SK-N-SH (cell line): ENCODE data around the gene STIL. TPM values are rescaled to one million over a fixed set of nuclear protein-coding genes. Genes with fewer than 3 reads are reported as not detected.

Source experiments
- CTCF ChIA-PET: fragments of 300-600, 350-600 bp; formaldehyde crosslinking; extraction: SDS; loops from one replicate; lab custom pipeline; 2021; lab: Yijun Ruan, JAX
- POLR2A ChIA-PET: fragments of 350-600 bp; sonication (Branson Sonifier 250); formaldehyde crosslinking; extraction: SDS; loops from one replicate; lab custom pipeline; 2020; ENCODE audit warnings: antibody characterized with exemption, inconsistent platforms; lab: Yijun Ruan, JAX
- DNase-seq: peaks from one replicate; pipeline ENCODE4 v3.0.0; 2012
- H2AFZ ChIP-seq: fragments of 200-600 bp; sonication (generic); 2 replicates; pipeline ENCODE4 v1.8.1; 2016; ENCODE audit warnings: antibody characterized with exemption, mild to moderate bottlenecking, low read depth
- H3F3A ChIP-seq: fragments of 200-600 bp; sonication (generic); replicated peaks from 2 replicates; pipeline ENCODE3; 2016; ENCODE audit warnings: antibody characterized with exemption, mild to moderate bottlenecking; ENCODE audit not compliant: insufficient read depth
- H3K27ac ChIP-seq, 2 experiments: fragments of 200-500 bp in 1 of 2; fragments of 200-600 bp in 1 of 2; sonication (Bioruptor generic) in 1 of 2; sonication (generic), shearing (Covaris generic) in 1 of 2; 2 replicates each; pipeline versions ENCODE4 v1.5.1 to v1.6.1; 2014 to 2016; ENCODE audit warnings: low read depth in 2 of 2, inconsistent platforms in 1 of 2, low read length in 1 of 2, mild to moderate bottlenecking in 1 of 2, mixed read lengths in 1 of 2
- H3K27me3 ChIP-seq: fragments of 200-600 bp; sonication (generic), shearing (Covaris generic); 2 replicates; pipeline ENCODE4 v1.6.1; 2016; ENCODE audit warnings: mixed run types; ENCODE audit not compliant: insufficient read depth
- H3K36me3 ChIP-seq, 2 experiments: fragments of 200-500 bp in 1 of 2; fragments of 200-600 bp in 1 of 2; sonication (Bioruptor generic) in 1 of 2; sonication (generic) in 1 of 2; replicated peaks in 1 of 2; 2 replicates each; pipeline versions ENCODE3 to v1.5.1; 2014 to 2016; ENCODE audit warnings: low read length in 1 of 2, mild to moderate bottlenecking in 1 of 2; ENCODE audit not compliant: insufficient read depth in 2 of 2, control insufficient read depth in 1 of 2
- H3K4me1 ChIP-seq, 2 experiments: fragments of 200-500 bp in 1 of 2; fragments of 200-600 bp in 1 of 2; sonication (Bioruptor generic) in 1 of 2; sonication (generic), shearing (Covaris generic) in 1 of 2; 2 replicates each; pipeline versions ENCODE4 v1.5.1 to v1.6.1; 2014 to 2016; ENCODE audit warnings: low read depth in 1 of 2, low read length in 1 of 2, mixed run types in 1 of 2; ENCODE audit not compliant: insufficient read depth in 2 of 2, control insufficient read depth in 1 of 2
- H3K4me2 ChIP-seq: fragments of 200-600 bp; sonication (generic), shearing (Covaris generic); 2 replicates; pipeline ENCODE4 v1.6.1; 2017; ENCODE audit warnings: mixed run types
- H3K4me3 ChIP-seq, 2 experiments: fragments of 200-500 bp in 1 of 2; fragments of 200-600 bp in 1 of 2; sonication (Bioruptor generic) in 1 of 2; sonication (generic), shearing (Covaris generic) in 1 of 2; 2 replicates each; pipeline versions ENCODE4 v1.5.1 to v1.8.1; 2014 to 2016; ENCODE audit warnings: low read depth in 2 of 2, inconsistent platforms in 1 of 2, low read length in 1 of 2, mild to moderate bottlenecking in 1 of 2, mixed read lengths in 1 of 2, moderate library complexity in 1 of 2
- H3K79me2 ChIP-seq: fragments of 200-600 bp; sonication (generic); 2 replicates; pipeline ENCODE4 v1.8.1; 2017; ENCODE audit warnings: mild to moderate bottlenecking; ENCODE audit not compliant: insufficient read depth
- H3K9ac ChIP-seq: fragments of 200-600 bp; sonication (generic); 2 replicates; pipeline ENCODE4 v1.6.1; 2017; ENCODE audit warnings: mixed run types
- H3K9me2 ChIP-seq: fragments of 200-600 bp; sonication (generic); 2 replicates; pipeline ENCODE4 v1.6.1; 2017; ENCODE audit warnings: mixed run types
- H3K9me3 ChIP-seq: fragments of 200-600 bp; sonication (generic); 2 replicates; pipeline ENCODE4 v1.6.1; 2017; ENCODE audit warnings: mixed run types, mild to moderate bottlenecking, moderate library complexity
- H4K20me1 ChIP-seq: fragments of 200-600 bp; sonication (generic); 2 replicates; pipeline ENCODE4 v1.6.1; 2017; ENCODE audit warnings: mild to moderate bottlenecking, mixed run types; ENCODE audit not compliant: insufficient read depth
- CHD2 ChIP-seq: fragments of 150-350 bp; IDR thresholded peaks from 2 replicates; pipeline ENCODE4 v1.6.1; 2018; ENCODE audit warnings: low read length; ENCODE audit not compliant: partially characterized antibody
- ELF1 ChIP-seq: IDR thresholded peaks from 2 replicates; pipeline ENCODE4 v1.4.0; 2012
- FOSL2 ChIP-seq: IDR thresholded peaks from 2 replicates; pipeline ENCODE4 v1.4.0; 2012; ENCODE audit warnings: low read depth, mild to moderate bottlenecking, moderate library complexity, borderline replicate concordance
- FOXM1 ChIP-seq: IDR thresholded peaks from 2 replicates; pipeline ENCODE4 v1.4.0; 2012; ENCODE audit warnings: low read depth, mild to moderate bottlenecking
- GABPA ChIP-seq: IDR thresholded peaks from 2 replicates; pipeline ENCODE4 v1.4.0; 2012; ENCODE audit warnings: low read depth, mild to moderate bottlenecking
- GATA2 ChIP-seq: sonication (generic); formaldehyde crosslinking; IDR thresholded peaks from 2 replicates; pipeline ENCODE4 v1.5.0; 2020; ENCODE audit warnings: mild to moderate bottlenecking, missing genetic modification reagents
- JUND ChIP-seq: IDR thresholded peaks from 2 replicates; pipeline ENCODE4 v1.4.0; 2012
- MEF2A ChIP-seq: IDR thresholded peaks from 2 replicates; pipeline ENCODE4 v1.4.0; 2012; ENCODE audit warnings: low read depth, borderline replicate concordance
- NFIC ChIP-seq: IDR thresholded peaks from 2 replicates; pipeline ENCODE4 v1.4.0; 2012; ENCODE audit warnings: borderline replicate concordance
- NRF1 ChIP-seq: IDR thresholded peaks from 2 replicates; pipeline ENCODE4 v1.6.1; 2012; ENCODE audit warnings: low read depth, mild to moderate bottlenecking, low read length
- POLR2AphosphoS5 ChIP-seq: IDR thresholded peaks from 2 replicates; pipeline ENCODE4 v1.6.1; 2012; ENCODE audit warnings: low read depth, low read length
- RFX5 ChIP-seq: IDR thresholded peaks from 2 replicates; pipeline ENCODE4 v1.6.1; 2012; ENCODE audit warnings: mild to moderate bottlenecking, improper control_type of control experiment, low read length
- RXRA ChIP-seq: IDR thresholded peaks from 2 replicates; pipeline ENCODE4 v1.4.0; 2012; ENCODE audit warnings: low read depth, mild to moderate bottlenecking, borderline replicate concordance
- SIN3A ChIP-seq: IDR thresholded peaks from 2 replicates; pipeline ENCODE4 v1.6.1; 2012; ENCODE audit warnings: low read depth, mild to moderate bottlenecking, low read length, moderate library complexity, borderline replicate concordance
- TEAD4 ChIP-seq: IDR thresholded peaks from 2 replicates; pipeline ENCODE4 v1.4.0; 2012; ENCODE audit warnings: mild to moderate bottlenecking, borderline replicate concordance; ENCODE audit not compliant: insufficient read depth
- USF2 ChIP-seq: fragments of 150-350 bp; IDR thresholded peaks from 2 replicates; pipeline ENCODE4 v1.6.1; 2017; ENCODE audit warnings: antibody characterized with exemption, low read length, low read depth, borderline replicate concordance
- WGBS: methylation state at CpG from one replicate; pipeline ENCODE4 v1.1.6; 2017; ENCODE audit warnings: low lambda C conversion rate; 5-methylcytosine and 5-hydroxymethylcytosine counted together
- polyA plus RNA-seq, 3 experiments: library from polyadenylated mRNA; depleted of rRNA; stranded (reverse); fragments of >200 nt; gene quantifications; 2 replicates each; pipeline ENCODE4 v1.2.3, GENCODE V29; 2012
- TF ChIP-seq, protein P1 (sequence below): IDR thresholded peaks from 2 replicates; pipeline ENCODE4; 2012
- TF ChIP-seq, protein P2 (sequence below): IDR thresholded peaks from 2 replicates; pipeline ENCODE4 v1.6.1; 2012; ENCODE audit warnings: mild to moderate bottlenecking, low read depth, low read length, moderate library complexity

The STIL gene
- polyA plus RNA-seq, 1 of the 3 experiments (the other 2 are of a cell fraction) = 4.9 TPM

- TF ChIP-seq USF2 (no peak), GATA2 (CRISPR knock-in tag) (no peak)
- no peak overlapping the region for H3K4me3 ChIP-seq
- no peak for DNase-seq
- H3K27me3 ChIP-seq = peaks cover 4% of the 10 kb centered on the region; the same call in 1 of the 2 replicates
- H3K4me1 ChIP-seq = no peaks in the 10 kb centered on the region
- H3K4me2 ChIP-seq = no peak overlapping the region
- CTCF ChIA-PET = interaction anchor here (1.1 to 2.5 kb wide), 3 partner anchors 21 to 39 kb away, joined by 4 to 10 read pairs (median 6); no protein-coding TSS in a partner anchor
- no peaks in the 10 kb centered on the region for H3K79me2 ChIP-seq
- no peaks in the 10 kb centered on the region for H3F3A ChIP-seq
- no peak overlapping the region for H3K9ac ChIP-seq
- no peaks in the 10 kb centered on the region for H3K36me3 ChIP-seq
- H3K9me3 ChIP-seq = no peaks in the 10 kb centered on the region
- no peak overlapping the region for H2AFZ ChIP-seq
- H3K9me2 ChIP-seq = no peaks in the 10 kb centered on the region
- 59% methylated on average over 3 of the region's 3 CpGs for WGBS
- H3K27ac ChIP-seq = no peak overlapping the region
- POLR2A ChIA-PET = no interaction called here
- no peaks in the 10 kb centered on the region for H4K20me1 ChIP-seq
Observed at GRCh38 chr1:47214549-47214948, 99.4 kb downstream of the STIL start.

DNA sequence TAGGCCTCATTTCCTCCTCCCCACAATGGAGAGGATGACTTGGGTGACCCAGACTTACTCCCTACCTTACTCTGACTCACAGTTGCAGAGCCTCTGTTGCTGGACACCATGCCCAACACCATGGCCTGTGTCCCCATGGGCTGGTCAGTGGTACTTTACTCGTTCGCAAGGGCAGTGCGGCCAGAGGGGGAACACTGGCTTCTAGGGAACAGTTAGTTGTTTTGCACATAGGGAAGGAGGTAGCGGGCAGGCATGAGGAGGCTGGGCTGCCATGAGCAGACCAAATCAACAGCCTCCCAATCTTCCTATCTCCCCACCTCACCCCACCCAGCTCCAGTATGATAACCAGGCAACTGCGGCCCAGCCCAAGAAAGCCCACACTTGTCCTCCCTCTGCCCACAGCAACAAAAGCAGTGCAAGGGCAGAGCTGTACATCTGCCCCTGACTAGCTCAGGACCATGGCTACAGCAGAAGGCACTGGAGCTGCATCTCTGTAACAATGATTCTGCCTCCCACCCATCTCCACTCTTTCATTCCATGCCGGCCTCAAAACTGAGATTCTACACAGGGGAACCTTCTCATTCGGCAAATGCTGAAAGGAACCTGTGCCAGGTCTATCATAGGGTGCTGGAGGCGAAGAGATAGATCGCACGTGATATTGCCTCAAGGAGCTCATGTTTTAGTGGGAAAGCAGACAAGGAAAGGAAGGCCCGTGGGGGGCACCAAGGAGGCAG, 100.5 kb downstream of the STIL start:
- ChIA-PET POLR2A (no interaction called here), CTCF (interaction anchor here (2.5 kb wide), 1 partner anchor 20 kb away, joined by 15 read pairs; no protein-coding TSS in a partner anchor)
- Histone ChIP-seq H3K9me2 (no peaks in the 10 kb centered on the region), H3K36me3 (no peaks in the 10 kb centered on the region), H2AFZ (no peak overlapping the region), H3K9ac (no peak overlapping the region), H4K20me1 (no peaks in the 10 kb centered on the region), H3K4me3 (no peak overlapping the region), H3K79me2 (no peaks in the 10 kb centered on the region), H3K4me2 (no peak overlapping the region), H3F3A (no peaks in the 10 kb centered on the region), H3K27ac (no peak overlapping the region), H3K9me3 (no peaks in the 10 kb centered on the region), H3K27me3 (peaks cover under 1% of the 10 kb centered on the region; the same call in 1 of the 2 replicates), H3K4me1 (no peaks in the 10 kb centered on the region)
- no peak for TF ChIP-seq GABPA
- no peak for TF ChIP-seq FOXM1
- TF ChIP-seq JUND = no peak
- no peak for TF ChIP-seq RFX5
- no peak for TF ChIP-seq MEF2A
- TF ChIP-seq SIN3A = no peak
- no peak for TF ChIP-seq RXRA
- TF ChIP-seq CHD2 = no peak
- no peak for TF ChIP-seq ELF1
- TF ChIP-seq FOSL2 = no peak
- TF ChIP-seq, protein P1, sequence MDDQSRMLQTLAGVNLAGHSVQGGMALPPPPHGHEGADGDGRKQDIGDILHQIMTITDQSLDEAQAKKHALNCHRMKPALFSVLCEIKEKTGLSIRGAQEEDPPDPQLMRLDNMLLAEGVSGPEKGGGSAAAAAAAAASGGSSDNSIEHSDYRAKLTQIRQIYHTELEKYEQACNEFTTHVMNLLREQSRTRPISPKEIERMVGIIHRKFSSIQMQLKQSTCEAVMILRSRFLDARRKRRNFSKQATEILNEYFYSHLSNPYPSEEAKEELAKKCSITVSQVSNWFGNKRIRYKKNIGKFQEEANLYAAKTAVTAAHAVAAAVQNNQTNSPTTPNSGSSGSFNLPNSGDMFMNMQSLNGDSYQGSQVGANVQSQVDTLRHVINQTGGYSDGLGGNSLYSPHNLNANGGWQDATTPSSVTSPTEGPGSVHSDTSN = no peak
- TF ChIP-seq, protein P2, sequence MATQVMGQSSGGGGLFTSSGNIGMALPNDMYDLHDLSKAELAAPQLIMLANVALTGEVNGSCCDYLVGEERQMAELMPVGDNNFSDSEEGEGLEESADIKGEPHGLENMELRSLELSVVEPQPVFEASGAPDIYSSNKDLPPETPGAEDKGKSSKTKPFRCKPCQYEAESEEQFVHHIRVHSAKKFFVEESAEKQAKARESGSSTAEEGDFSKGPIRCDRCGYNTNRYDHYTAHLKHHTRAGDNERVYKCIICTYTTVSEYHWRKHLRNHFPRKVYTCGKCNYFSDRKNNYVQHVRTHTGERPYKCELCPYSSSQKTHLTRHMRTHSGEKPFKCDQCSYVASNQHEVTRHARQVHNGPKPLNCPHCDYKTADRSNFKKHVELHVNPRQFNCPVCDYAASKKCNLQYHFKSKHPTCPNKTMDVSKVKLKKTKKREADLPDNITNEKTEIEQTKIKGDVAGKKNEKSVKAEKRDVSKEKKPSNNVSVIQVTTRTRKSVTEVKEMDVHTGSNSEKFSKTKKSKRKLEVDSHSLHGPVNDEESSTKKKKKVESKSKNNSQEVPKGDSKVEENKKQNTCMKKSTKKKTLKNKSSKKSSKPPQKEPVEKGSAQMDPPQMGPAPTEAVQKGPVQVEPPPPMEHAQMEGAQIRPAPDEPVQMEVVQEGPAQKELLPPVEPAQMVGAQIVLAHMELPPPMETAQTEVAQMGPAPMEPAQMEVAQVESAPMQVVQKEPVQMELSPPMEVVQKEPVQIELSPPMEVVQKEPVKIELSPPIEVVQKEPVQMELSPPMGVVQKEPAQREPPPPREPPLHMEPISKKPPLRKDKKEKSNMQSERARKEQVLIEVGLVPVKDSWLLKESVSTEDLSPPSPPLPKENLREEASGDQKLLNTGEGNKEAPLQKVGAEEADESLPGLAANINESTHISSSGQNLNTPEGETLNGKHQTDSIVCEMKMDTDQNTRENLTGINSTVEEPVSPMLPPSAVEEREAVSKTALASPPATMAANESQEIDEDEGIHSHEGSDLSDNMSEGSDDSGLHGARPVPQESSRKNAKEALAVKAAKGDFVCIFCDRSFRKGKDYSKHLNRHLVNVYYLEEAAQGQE = no peak
- no peak for TF ChIP-seq POLR2AphosphoS5
- TF ChIP-seq TEAD4 = no peak
- no peak for TF ChIP-seq USF2
- TF ChIP-seq NRF1 = no peak
- TF ChIP-seq NFIC = no peak
- DNase-seq = no peak
- 52% methylated on average over 10 of the region's 11 CpGs for WGBS
